ENCODE results near the gene MMAB. TPM values are rescaled to one million over a fixed set of nuclear protein-coding genes. Genes with fewer than 3 reads are reported as not detected.

Gene MMAB
- polyA plus RNA-seq, 2 donors: 42.5 to 50.3 TPM

DNA sequence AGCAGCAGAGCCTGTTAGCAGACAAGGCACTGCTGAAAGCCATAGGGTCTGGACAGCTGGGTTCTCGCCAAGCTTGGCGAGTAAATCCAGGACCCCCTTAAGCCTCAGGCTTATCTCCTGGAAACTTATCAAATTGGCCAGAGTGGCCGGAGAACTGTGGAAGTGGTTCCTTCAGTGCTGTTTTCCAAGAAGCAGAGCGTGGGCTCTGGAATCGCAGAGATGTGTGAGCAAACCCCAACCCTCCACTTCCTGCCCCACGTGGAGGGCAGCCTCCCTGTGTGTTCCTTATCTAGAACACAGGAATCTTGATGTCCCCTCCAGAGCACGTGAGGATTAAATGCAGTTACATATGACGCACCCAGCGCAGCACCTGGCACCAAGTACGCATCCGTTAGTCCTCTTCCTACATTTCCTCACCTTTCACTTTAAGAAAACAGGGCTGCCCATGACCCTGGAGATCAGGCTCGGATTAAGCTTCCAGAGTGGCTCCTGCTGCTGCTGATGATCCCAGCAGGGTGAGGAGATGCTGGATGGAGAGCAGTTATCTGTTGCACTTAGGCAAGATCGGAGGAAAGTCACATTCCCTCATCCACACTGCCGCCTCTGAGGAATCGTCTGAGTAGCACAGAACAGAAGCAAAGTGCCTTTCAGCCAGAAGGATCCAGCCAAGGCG is 35.0 kb downstream of the MMAB start:
- Histone ChIP-seq H3K36me3 (ENCODE audit: control insufficient read depth in 2 of 2, insufficient read depth in 2 of 2, low read length in 1 of 2) (peaks cover 11 to 17% of the 10 kb centered on the region in 2 donors), H3K27me3 (ENCODE audit: control insufficient read depth in 1 of 2, insufficient read depth in 2 of 2, low read length in 2 of 2) (no peaks in the 10 kb centered on the region), H3K9me3 (ENCODE audit: control insufficient read depth in 2 of 2, insufficient read depth in 1 of 2, low read depth in 1 of 2, low read length in 1 of 2) (no peaks in the 10 kb centered on the region), H3K27ac (ENCODE audit: low read depth in 2 of 2, low read length in 1 of 2) (no peak overlapping the region), H3K4me3 (ENCODE audit: low read depth in 1 of 2, low read length in 2 of 2) (no peak overlapping the region), H3K4me1 (ENCODE audit: control insufficient read depth in 2 of 2, insufficient read depth in 2 of 2, low read length in 1 of 2) (no peaks in the 10 kb centered on the region)
- WGBS, 2 donors: 82 to 83% methylated on average over 16 of the region's 16 CpGs

DNA sequence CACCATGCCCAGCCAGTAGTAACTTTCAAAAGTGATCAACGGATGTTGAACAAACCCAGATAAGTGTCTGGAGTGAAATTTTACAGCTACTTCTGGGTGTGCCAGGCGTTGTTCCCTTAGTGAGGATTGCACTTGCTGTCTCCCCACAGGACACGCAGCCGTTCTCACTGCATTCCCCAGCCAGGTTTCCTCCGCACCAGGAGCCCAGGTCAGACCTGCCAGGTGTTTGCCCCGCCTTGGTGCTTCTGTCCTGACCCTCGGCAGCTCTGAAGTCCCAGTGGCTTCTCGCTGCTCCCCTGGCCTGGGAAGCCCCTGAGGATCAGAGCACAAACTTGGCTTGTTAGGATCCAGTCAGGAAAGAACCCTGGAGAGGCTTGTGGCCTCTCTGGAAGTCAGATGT is 36.2 kb downstream of the MMAB start:
- Histone ChIP-seq H3K27ac (ENCODE audit: low read depth in 2 of 2, low read length in 1 of 2) (no peak overlapping the region), H3K9me3 (ENCODE audit: control insufficient read depth in 2 of 2, insufficient read depth in 1 of 2, low read depth in 1 of 2, low read length in 1 of 2) (no peaks in the 10 kb centered on the region), H3K4me1 (ENCODE audit: control insufficient read depth in 2 of 2, insufficient read depth in 2 of 2, low read length in 1 of 2) (no peaks in the 10 kb centered on the region), H3K27me3 (ENCODE audit: control insufficient read depth in 1 of 2, insufficient read depth in 2 of 2, low read length in 2 of 2) (no peaks in the 10 kb centered on the region), H3K36me3 (ENCODE audit: control insufficient read depth in 2 of 2, insufficient read depth in 2 of 2, low read length in 1 of 2) (peaks cover 11 to 24% of the 10 kb centered on the region in 2 donors), H3K4me3 (ENCODE audit: low read depth in 1 of 2, low read length in 2 of 2) (no peak overlapping the region)
- 91 to 95% methylated on average over 8 of the region's 8 CpGs for WGBS, 2 donors

DNA sequence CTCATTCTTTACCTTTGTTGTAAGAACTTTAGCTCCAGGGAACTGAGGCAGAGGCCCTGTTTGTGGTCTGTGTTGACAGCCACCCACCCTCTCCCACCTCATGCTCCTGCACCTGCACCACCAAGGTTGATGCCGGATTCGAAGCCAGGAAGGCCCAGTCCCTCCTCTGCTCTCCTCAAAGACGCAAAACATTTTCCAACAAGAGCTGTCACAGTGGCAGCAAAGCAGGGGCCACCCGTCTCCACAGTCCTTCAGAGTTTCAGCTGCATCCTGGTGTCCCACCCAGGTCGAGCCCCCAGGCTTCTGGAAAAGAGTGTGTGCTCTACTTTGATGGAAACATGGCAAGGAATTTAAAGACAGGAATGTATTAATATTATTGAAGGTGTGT is 37.4 kb downstream of the MMAB start:
- peaks cover 20 to 29% of the 10 kb centered on the region in 2 donors for H3K36me3 ChIP-seq (ENCODE audit: control insufficient read depth in 2 of 2, insufficient read depth in 2 of 2, low read length in 1 of 2)
- WGBS, 2 donors: 86 to 88% methylated on average over 5 of the region's 5 CpGs
- no peak overlapping the region for H3K4me3 ChIP-seq (ENCODE audit: low read depth in 1 of 2, low read length in 2 of 2)

GRCh38 chr12:109535231-109535862 is 38.0 kb downstream of the MMAB start:
- H3K27ac ChIP-seq (ENCODE audit: low read depth in 2 of 2, low read length in 1 of 2): no peak overlapping the region
- H3K27me3 ChIP-seq (ENCODE audit: control insufficient read depth in 1 of 2, insufficient read depth in 2 of 2, low read length in 2 of 2): no peaks in the 10 kb centered on the region
- no peaks in the 10 kb centered on the region for H3K9me3 ChIP-seq (ENCODE audit: control insufficient read depth in 2 of 2, insufficient read depth in 1 of 2, low read depth in 1 of 2, low read length in 1 of 2)
- H3K4me1 ChIP-seq (ENCODE audit: control insufficient read depth in 2 of 2, insufficient read depth in 2 of 2, low read length in 1 of 2): no peaks in the 10 kb centered on the region
- peaks cover 20 to 31% of the 10 kb centered on the region in 2 donors for H3K36me3 ChIP-seq (ENCODE audit: control insufficient read depth in 2 of 2, insufficient read depth in 2 of 2, low read length in 1 of 2)
- H3K4me3 ChIP-seq (ENCODE audit: low read depth in 1 of 2, low read length in 2 of 2): no peak overlapping the region
- WGBS, 2 donors: 89 to 91% methylated on average over 25 of the region's 25 CpGs

More for the DNA sequence above, 37.4 kb downstream of the MMAB start:
- Histone ChIP-seq H3K27ac (ENCODE audit: low read depth in 2 of 2, low read length in 1 of 2) (no peak overlapping the region), H3K9me3 (ENCODE audit: control insufficient read depth in 2 of 2, insufficient read depth in 1 of 2, low read depth in 1 of 2, low read length in 1 of 2) (no peaks in the 10 kb centered on the region), H3K27me3 (ENCODE audit: control insufficient read depth in 1 of 2, insufficient read depth in 2 of 2, low read length in 2 of 2) (no peaks in the 10 kb centered on the region), H3K4me1 (ENCODE audit: control insufficient read depth in 2 of 2, insufficient read depth in 2 of 2, low read length in 1 of 2) (no peaks in the 10 kb centered on the region)

DNA sequence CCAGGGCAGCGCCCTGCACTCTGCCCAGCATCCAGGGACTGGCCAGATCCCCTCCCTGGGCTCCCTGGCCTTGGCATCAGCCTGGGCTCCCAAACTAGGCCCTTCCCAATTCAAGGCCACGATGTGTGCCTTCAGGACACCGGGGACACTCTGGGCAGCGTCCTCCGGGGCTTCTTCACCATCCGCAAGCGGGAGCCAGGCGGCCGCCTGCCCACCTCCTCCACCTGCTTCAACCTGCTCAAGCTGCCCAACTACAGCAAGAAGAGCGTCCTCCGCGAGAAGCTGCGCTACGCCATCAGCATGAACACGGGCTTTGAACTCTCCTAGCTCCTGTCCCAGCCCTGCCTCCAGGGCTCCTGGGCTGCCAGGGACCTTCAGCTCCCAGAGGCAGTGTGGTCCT is 38.8 kb downstream of the MMAB start:
- WGBS, 2 donors: 93% methylated on average over 11 to 15 of the region's 15 CpGs
- Histone ChIP-seq H3K4me3 (ENCODE audit: low read depth in 1 of 2, low read length in 2 of 2) (no peak overlapping the region), H3K27me3 (ENCODE audit: control insufficient read depth in 1 of 2, insufficient read depth in 2 of 2, low read length in 2 of 2) (no peaks in the 10 kb centered on the region), H3K4me1 (ENCODE audit: control insufficient read depth in 2 of 2, insufficient read depth in 2 of 2, low read length in 1 of 2) (no peaks in the 10 kb centered on the region), H3K27ac (ENCODE audit: low read depth in 2 of 2, low read length in 1 of 2) (no peak overlapping the region), H3K9me3 (ENCODE audit: control insufficient read depth in 2 of 2, insufficient read depth in 1 of 2, low read depth in 1 of 2, low read length in 1 of 2) (no peaks in the 10 kb centered on the region), H3K36me3 (ENCODE audit: control insufficient read depth in 2 of 2, insufficient read depth in 2 of 2, low read length in 1 of 2) (peaks cover 20 to 32% of the 10 kb centered on the region in 2 donors)

DNA sequence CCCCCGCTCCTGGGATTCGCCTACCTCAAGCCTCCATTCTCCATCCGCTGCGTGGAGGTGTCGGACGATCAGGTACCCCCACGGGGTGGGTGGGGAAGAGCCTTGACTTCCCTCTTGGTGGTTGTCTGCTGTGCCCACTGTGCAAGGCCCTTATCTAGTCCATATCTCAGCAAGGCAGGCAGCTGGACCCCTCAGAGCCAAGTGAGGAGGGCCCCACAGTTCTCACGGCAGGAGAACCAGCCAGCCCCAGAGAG is 39.9 kb downstream of the MMAB start:
- H3K36me3 ChIP-seq (ENCODE audit: control insufficient read depth in 2 of 2, insufficient read depth in 2 of 2, low read length in 1 of 2): peaks cover 20 to 33% of the 10 kb centered on the region in 2 donors

DNA sequence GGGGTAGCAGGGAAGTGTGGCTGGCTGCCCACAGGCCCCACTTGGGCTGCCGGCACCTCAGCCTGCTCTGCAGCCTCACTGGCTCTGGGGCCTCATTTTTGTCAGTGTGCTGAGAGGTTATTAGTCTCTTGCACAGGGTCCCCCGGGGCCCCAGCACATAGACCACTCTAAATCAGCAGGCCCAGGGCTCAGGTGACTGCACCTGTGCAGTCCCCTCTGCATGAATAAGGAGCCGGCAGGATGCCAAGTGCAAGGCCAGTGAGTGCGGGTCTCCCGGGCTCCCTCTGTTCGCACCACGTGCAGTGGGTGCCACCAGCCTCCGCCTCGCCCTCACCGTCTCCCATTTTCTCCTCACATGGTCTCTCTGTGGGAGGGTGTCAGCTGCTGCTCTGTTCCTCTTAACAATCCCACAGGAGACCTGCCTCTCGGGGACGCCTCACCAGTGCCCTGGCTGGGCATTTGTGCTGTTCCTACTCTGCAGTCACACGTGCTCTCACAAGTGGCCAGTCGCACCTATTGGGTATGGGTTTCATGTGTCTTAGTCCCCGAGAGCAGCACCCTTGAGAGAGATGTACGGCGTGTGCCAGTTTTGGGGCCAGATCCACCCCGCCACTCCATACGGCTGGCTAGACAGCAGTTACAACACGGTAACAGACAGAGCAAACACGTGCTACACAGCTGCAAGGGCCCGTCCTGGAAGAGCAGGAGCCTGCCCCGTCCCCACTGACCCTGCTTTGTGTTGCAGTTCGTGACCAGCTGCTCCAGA is 40.4 kb downstream of the MMAB start:
- peaks cover 21 to 35% of the 10 kb centered on the region in 2 donors for H3K36me3 ChIP-seq (ENCODE audit: control insufficient read depth in 2 of 2, insufficient read depth in 2 of 2, low read length in 1 of 2)
- H3K27me3 ChIP-seq (ENCODE audit: control insufficient read depth in 1 of 2, insufficient read depth in 2 of 2, low read length in 2 of 2): no peaks in the 10 kb centered on the region
- H3K27ac ChIP-seq (ENCODE audit: low read depth in 2 of 2, low read length in 1 of 2): no peak overlapping the region
- no peaks in the 10 kb centered on the region for H3K9me3 ChIP-seq (ENCODE audit: control insufficient read depth in 2 of 2, insufficient read depth in 1 of 2, low read depth in 1 of 2, low read length in 1 of 2)
- WGBS, 2 donors: 88 to 91% methylated on average over 24 of the region's 24 CpGs
- H3K4me1 ChIP-seq (ENCODE audit: control insufficient read depth in 2 of 2, insufficient read depth in 2 of 2, low read length in 1 of 2): no peaks in the 10 kb centered on the region
- no peak overlapping the region for H3K4me3 ChIP-seq (ENCODE audit: low read depth in 1 of 2, low read length in 2 of 2)

More for the DNA sequence above, 39.9 kb downstream of the MMAB start:
- 93 to 94% methylated on average over 8 of the region's 8 CpGs for WGBS, 2 donors
- Histone ChIP-seq H3K27ac (ENCODE audit: low read depth in 2 of 2, low read length in 1 of 2) (no peak overlapping the region), H3K27me3 (ENCODE audit: control insufficient read depth in 1 of 2, insufficient read depth in 2 of 2, low read length in 2 of 2) (no peaks in the 10 kb centered on the region), H3K4me3 (ENCODE audit: low read depth in 1 of 2, low read length in 2 of 2) (no peak overlapping the region), H3K9me3 (ENCODE audit: control insufficient read depth in 2 of 2, insufficient read depth in 1 of 2, low read depth in 1 of 2, low read length in 1 of 2) (no peaks in the 10 kb centered on the region), H3K4me1 (ENCODE audit: control insufficient read depth in 2 of 2, insufficient read depth in 2 of 2, low read length in 1 of 2) (no peaks in the 10 kb centered on the region)

GRCh38 chr12:109531411-109531810 is 41.9 kb downstream of the MMAB start:
- H3K27ac ChIP-seq (ENCODE audit: low read depth in 2 of 2, low read length in 1 of 2): no peak overlapping the region
- no peak overlapping the region for H3K4me3 ChIP-seq (ENCODE audit: low read depth in 1 of 2, low read length in 2 of 2)
- 73 to 83% methylated on average over 2 of the region's 2 CpGs for WGBS, 2 donors
- no peaks in the 10 kb centered on the region for H3K9me3 ChIP-seq (ENCODE audit: control insufficient read depth in 2 of 2, insufficient read depth in 1 of 2, low read depth in 1 of 2, low read length in 1 of 2)
- no peaks in the 10 kb centered on the region for H3K27me3 ChIP-seq (ENCODE audit: control insufficient read depth in 1 of 2, insufficient read depth in 2 of 2, low read length in 2 of 2)
- peaks cover 23 to 41% of the 10 kb centered on the region in 2 donors for H3K36me3 ChIP-seq (ENCODE audit: control insufficient read depth in 2 of 2, insufficient read depth in 2 of 2, low read length in 1 of 2)
- H3K4me1 ChIP-seq (ENCODE audit: control insufficient read depth in 2 of 2, insufficient read depth in 2 of 2, low read length in 1 of 2): no peaks in the 10 kb centered on the region

- Histone ChIP-seq H3K27me3 (ENCODE audit: control insufficient read depth in 1 of 2, insufficient read depth in 2 of 2, low read length in 2 of 2) (no peaks in the 10 kb centered on the region), H3K4me3 (ENCODE audit: low read depth in 1 of 2, low read length in 2 of 2) (no peak overlapping the region), H3K9me3 (ENCODE audit: control insufficient read depth in 2 of 2, insufficient read depth in 1 of 2, low read depth in 1 of 2, low read length in 1 of 2) (no peaks in the 10 kb centered on the region), H3K27ac (ENCODE audit: low read depth in 2 of 2, low read length in 1 of 2) (no peak overlapping the region), H3K36me3 (ENCODE audit: control insufficient read depth in 2 of 2, insufficient read depth in 2 of 2, low read length in 1 of 2) (peaks cover 18 to 33% of the 10 kb centered on the region in 2 donors), H3K4me1 (ENCODE audit: control insufficient read depth in 2 of 2, insufficient read depth in 2 of 2, low read length in 1 of 2) (no peaks in the 10 kb centered on the region)
- 79% methylated on average over 19 of the region's 19 CpGs for WGBS, 2 donors
Measured at GRCh38 chr12:109529691-109530640, 43.3 kb downstream of the MMAB start.
